Heart left ventricle (tissue), 13 donors: ENCODE data around the gene CEP128.

Source experiments
- CTCF ChIP-seq, 12 donors: fragments of 200-600 bp; sonication (generic) in 4 of 12; IDR thresholded peaks; one replicate each; pipeline versions ENCODE4 v1.5.0 to v1.8.0; 2018 to 2022; ENCODE audit warnings: antibody characterized with exemption in 12 of 12, mild to moderate bottlenecking in 5 of 12
- POLR2A ChIP-seq, 2 donors: fragments of 450-650 bp; IDR thresholded peaks; one replicate each; pipeline ENCODE4 v1.6.1; 2017; ENCODE audit warnings: antibody characterized with exemption in 2 of 2, mild to moderate bottlenecking in 2 of 2, moderate library complexity in 2 of 2
- donor health status: ischemic (EF 13 %, LVEDD 7.1; RV severe dilation, severe dysfunction).
- donor health status: DM: no; HTN: yes; CAD: no.
- donor health status: DM: no; HTN: no; CAD: no.
- donor health status: ischemic (EF 25% LVEDD 6.9; RV normal size, moderate dysfunction).
- donor health status: ischemic (EF 25% LVEDD 5.7; RV mildly dilated, moderate dysfunction).
- donor health status: ischemic (EF 35%, LVEDD 5.7; RV mildly dilated, moderate dysfunction).
- donor health status: nonischemic (EF 11% LVEDD 7.7; RV severe dilation, severe dysfunction).
- donor health status: DM: yes; HTN: yes; CAD: no.
- donor health status: PGD.
- donor health status: ischemic (EF 29% LVEDD 5.4; RV normal size, mild dysfunction).
- donor health status: nonischemic (EF 23%, LVEDD 6.1; RV moderate dilation, normal function).

GRCh38 chr14:80609055-80609454 is 332.5 kb downstream of the CEP128 start:
- no peak for TF ChIP-seq CTCF (IDR thresholded peaks at IDR 0.05)
- no peak for TF ChIP-seq POLR2A (IDR thresholded peaks at IDR 0.05)
